IMR-90 (cell line): ENCODE measurements around the gene HINT3. TPM values are rescaled to one million over a fixed set of nuclear protein-coding genes. Genes with fewer than 3 reads are reported as not detected.

Experiments used
- ATAC-seq: fragments of 200-7000 bp; cut with Tn5 transposase; 2 replicates; pipeline ENCODE4 v1.9.1; 2020; ENCODE audit warnings: low read depth, mild to moderate bottlenecking, moderate library complexity
- BruUV-seq: library from RNA; stranded (reverse); fragments of 400-500 nt; replicated peaks from 2 replicates; lab custom pipeline; 2021; lab: Mats Ljungman, UMichigan
- CTCF ChIA-PET: fragments of 300-600 bp; formaldehyde crosslinking; extraction: SDS; loops from one replicate; lab custom pipeline; 2021; ENCODE audit warnings: antibody characterized with exemption; lab: Yijun Ruan, JAX
- POLR2A ChIA-PET: fragments of 300-600 bp; sonication (Branson Sonifier 250); formaldehyde crosslinking; loops from one replicate; lab custom pipeline; 2022; ENCODE audit warnings: antibody characterized with exemption; ENCODE audit not compliant: unreplicated experiment; lab: Charles Lee
- DNase-seq: peaks from one replicate; pipeline ENCODE4 v3.0.0; 2013
- H2AFZ ChIP-seq: replicated peaks from 2 replicates; pipeline ENCODE3; 2013; ENCODE audit warnings: low read length, mild to moderate bottlenecking; ENCODE audit not compliant: poor library complexity
- H2AK5ac ChIP-seq: 2 replicates; pipeline ENCODE4 v1.6.1; 2013; ENCODE audit warnings: low read depth, low read length, inconsistent platforms
- H2AK9ac ChIP-seq: replicated peaks from 2 replicates; pipeline ENCODE3; 2013; ENCODE audit warnings: mild to moderate bottlenecking, low read depth, low read length, moderate library complexity; ENCODE audit not compliant: poor library complexity
- H2BK120ac ChIP-seq: 2 replicates; pipeline ENCODE4 v1.6.1; 2013; ENCODE audit warnings: low read depth, low read length, inconsistent platforms
- H2BK15ac ChIP-seq: 3 replicates; pipeline ENCODE4 v1.6.1; 2013; ENCODE audit warnings: low read depth, low read length, inconsistent platforms
- H2BK20ac ChIP-seq: 2 replicates; pipeline ENCODE4 v1.6.1; 2013; ENCODE audit warnings: low read depth, mild to moderate bottlenecking, inconsistent platforms, low read length, moderate library complexity
- H2BK5ac ChIP-seq: 2 replicates; pipeline ENCODE4 v1.6.1; 2013; ENCODE audit warnings: mild to moderate bottlenecking, low read depth, low read length, inconsistent platforms; ENCODE audit not compliant: poor library complexity, severe bottlenecking
- H3K14ac ChIP-seq: replicated peaks from 2 replicates; pipeline ENCODE4 v1.6.1; 2013; ENCODE audit warnings: low read depth, low read length, inconsistent platforms
- H3K18ac ChIP-seq: 2 replicates; pipeline ENCODE4 v1.6.1; 2013; ENCODE audit warnings: low read depth, low read length, control low read depth
- H3K23ac ChIP-seq: 2 replicates; pipeline ENCODE4 v1.6.1; 2013; ENCODE audit warnings: low read depth, low read length, inconsistent platforms
- H3K27ac ChIP-seq: 2 replicates; pipeline ENCODE4 v1.5.1; 2013; ENCODE audit warnings: mild to moderate bottlenecking, control low read depth, low read length; ENCODE audit not compliant: insufficient read depth
- H3K27me3 ChIP-seq: 2 replicates; pipeline ENCODE4 v1.6.1; 2013; ENCODE audit warnings: low read length; ENCODE audit not compliant: control insufficient read depth, insufficient read depth
- H3K36me3 ChIP-seq: 2 replicates; pipeline ENCODE4 v1.6.1; 2013; ENCODE audit warnings: low read length, mixed read lengths; ENCODE audit not compliant: control insufficient read depth, insufficient read depth
- H3K4ac ChIP-seq: 2 replicates; pipeline ENCODE4 v1.6.1; 2013; ENCODE audit warnings: low read depth, low read length, inconsistent platforms
- H3K4me1 ChIP-seq: 2 replicates; pipeline ENCODE4 v1.6.1; 2013; ENCODE audit warnings: low read length, mixed read lengths; ENCODE audit not compliant: control insufficient read depth, insufficient read depth
- H3K4me2 ChIP-seq: 2 replicates; pipeline ENCODE4 v1.6.1; 2013; ENCODE audit warnings: low read depth, mild to moderate bottlenecking, control low read depth, low read length, moderate library complexity
- H3K4me3 ChIP-seq: 2 replicates; pipeline ENCODE4 v1.5.1; 2013; ENCODE audit warnings: low read depth, mild to moderate bottlenecking, control low read depth, low read length, moderate library complexity; ENCODE audit not compliant: insufficient read depth
- H3K56ac ChIP-seq: 2 replicates; pipeline ENCODE4 v1.6.1; 2013; ENCODE audit warnings: low read length, inconsistent platforms; ENCODE audit not compliant: insufficient read depth; ENCODE audit errors: extremely low read depth
- H3K79me1 ChIP-seq, 2 experiments: 2 replicates each; pipeline ENCODE4 v1.6.1; 2013; ENCODE audit warnings: low read length in 2 of 2, inconsistent platforms in 1 of 2, low read depth in 1 of 2
- H3K9ac ChIP-seq: 2 replicates; pipeline ENCODE4 v1.6.1; 2013; ENCODE audit warnings: low read depth, low read length, control low read depth
- H3K9me1 ChIP-seq: 2 replicates; pipeline ENCODE4 v1.6.1; 2013; ENCODE audit warnings: low read length, inconsistent platforms; ENCODE audit not compliant: insufficient read depth
- H3K9me3 ChIP-seq: 2 replicates; pipeline ENCODE4 v1.6.1; 2013; ENCODE audit warnings: low read length; ENCODE audit not compliant: control insufficient read depth, insufficient read depth
- H4K20me1 ChIP-seq: 2 replicates; pipeline ENCODE4 v1.6.1; 2013; ENCODE audit warnings: low read length, inconsistent platforms; ENCODE audit not compliant: insufficient read depth
- H4K5ac ChIP-seq: 2 replicates; pipeline ENCODE4 v1.6.1; 2013; ENCODE audit warnings: mild to moderate bottlenecking, low read depth, low read length, control low read depth
- H4K8ac ChIP-seq, 2 experiments: 2 replicates each; pipeline ENCODE4 v1.6.1; 2013; ENCODE audit warnings: low read depth in 2 of 2, low read length in 2 of 2, control low read depth in 1 of 2, inconsistent platforms in 1 of 2
- H4K91ac ChIP-seq: 2 replicates; pipeline ENCODE4 v1.6.1; 2013; ENCODE audit warnings: low read depth, low read length, inconsistent platforms; ENCODE audit not compliant: insufficient read depth
- CEBPB ChIP-seq: IDR thresholded peaks from 2 replicates; pipeline ENCODE4 v1.6.1; 2012; ENCODE audit warnings: low read depth, low read length, improper control_type of control experiment
- CHD1 ChIP-seq: IDR thresholded peaks from 2 replicates; pipeline ENCODE4 v1.6.1; 2012; ENCODE audit warnings: low read depth, low read length, improper control_type of control experiment
- FOS ChIP-seq: fragments of 150-350 bp; IDR thresholded peaks from 2 replicates; pipeline ENCODE4 v1.6.1; 2016; ENCODE audit warnings: low read depth, low read length
- MAFK ChIP-seq: IDR thresholded peaks from 2 replicates; pipeline ENCODE4 v1.6.1; 2012; ENCODE audit warnings: low read depth, low read length, improper control_type of control experiment
- MAZ ChIP-seq: IDR thresholded peaks from 2 replicates; pipeline ENCODE4 v1.6.1; 2012; ENCODE audit warnings: low read depth, mild to moderate bottlenecking, low read length, improper control_type of control experiment, moderate library complexity, borderline replicate concordance
- NFE2L2 ChIP-seq: fragments of 150-350 bp; IDR thresholded peaks from 2 replicates; pipeline ENCODE4 v1.6.1; 2016; ENCODE audit warnings: low read depth, mild to moderate bottlenecking, low read length
- WGBS, 2 experiments: methylation state at CpG; one replicate each; pipeline versions ENCODE4 v1.1.5 to v1.1.7; 2013; ENCODE audit warnings: missing lambda C conversion rate in 2 of 2; ENCODE audit not compliant: insufficient read length in 1 of 2; ENCODE audit errors: extremely low coverage in 2 of 2; 5-methylcytosine and 5-hydroxymethylcytosine counted together
- dilution Hi-C: fragments of 300-500 bp; cut with HindIII; formaldehyde crosslinking; loops from one replicate; pipeline ENCODE4 v1.14.3; 2018; ENCODE audit warnings: low sequenced_read_pairs; ENCODE audit not compliant: unreplicated experiment
- in situ Hi-C: fragments of 300-500 bp; cut with MboI; formaldehyde crosslinking; loops from 3 replicates; pipeline ENCODE4 v1.14.3; 2019; ENCODE audit warnings: low sequenced_read_pairs, inconsistent platforms, mixed read lengths
- intact Hi-C: fragments of 100-400 bp; cut with micrococcal nuclease; formaldehyde crosslinking; loops from 2 replicates; pipeline ENCODE4 v1.10.0; 2022
- polyA plus RNA-seq, 3 experiments: library from polyadenylated mRNA; depleted of rRNA; stranded (reverse); fragments of >200 nt; gene quantifications; 2 replicates each; pipeline ENCODE4 v1.2.3, GENCODE V29; 2012; ENCODE audit warnings: low replicate concordance in 1 of 3
- total RNA-seq: library from RNA; depleted of rRNA; stranded (reverse); fragments of >200 nt; gene quantifications from 2 replicates; pipeline ENCODE4 v1.2.3, GENCODE V29; 2012

HINT3 gene
- total and polyA plus RNA-seq, 2 of the 4 experiments (the other 2 are of a cell fraction) = 3.4 to 6.5 TPM

GRCh38 chr6:125981571-125982185 is 25.1 kb downstream of the HINT3 start:
- WGBS, 2 experiments = no CpG with 5 or more reads among the region's 2 CpGs
- no peak overlapping the region for H2AK5ac ChIP-seq
- peaks cover 11% of the 10 kb centered on the region; the same call in 1 of the 2 replicates for H3K9me1 ChIP-seq
- no peaks in the 10 kb centered on the region for H3K27me3 ChIP-seq
- peaks cover under 1 to 12% of the 10 kb centered on the region in 2 experiments; a peak in 3 of 4 replicates for H3K79me1 ChIP-seq
- TF ChIP-seq MAZ (no peak), CHD1 (no peak), MAFK (no peak), FOS (no peak), NFE2L2 (no peak), CEBPB (no peak)
- H4K91ac ChIP-seq = no peak overlapping the region
- H3K4me3 ChIP-seq = no peak overlapping the region
- H3K4me1 ChIP-seq = peaks cover 12% of the 10 kb centered on the region
- H3K9me3 ChIP-seq = no peaks in the 10 kb centered on the region
- ChIA-PET POLR2A (no interaction called here), CTCF (interaction anchor here (0.7 to 1.2 kb wide), 2 partner anchors 26 to 191 kb away, joined by 3 to 5 read pairs; partner anchors contain the start of gene NCOA7)
- ATAC-seq = no peak
- dilution Hi-C loops = no loop called here
- no peak overlapping the region for H2BK15ac ChIP-seq
- H2AFZ ChIP-seq = no peak overlapping the region
- H3K9ac ChIP-seq = no peak overlapping the region
- H3K27ac ChIP-seq = no peak overlapping the region
- no peak overlapping the region for H2BK120ac ChIP-seq
- no peak overlapping the region for H2AK9ac ChIP-seq
- no peak overlapping the region for H3K56ac ChIP-seq
- intact Hi-C loops = no loop called here
- no TSS peak for BruUV-seq
- no peak overlapping the region for H2BK5ac ChIP-seq
- H3K4me2 ChIP-seq = no peak overlapping the region
- H3K4ac ChIP-seq = no peak overlapping the region
- H4K8ac ChIP-seq = no peak overlapping the region
- no peak overlapping the region for H3K14ac ChIP-seq
- no peak overlapping the region for H3K23ac ChIP-seq
- in situ Hi-C loops = no loop called here
- peak; percentile 64 for DNase-seq
- H2BK20ac ChIP-seq = no peak overlapping the region
- no peaks in the 10 kb centered on the region for H4K20me1 ChIP-seq
- H4K5ac ChIP-seq = no peak overlapping the region
- H3K36me3 ChIP-seq = no peaks in the 10 kb centered on the region
- no peak overlapping the region; the same call in 1 of the 2 replicates for H3K18ac ChIP-seq
